Measurements from ENCODE around the gene ACO2.

ACO2 gene

DNA sequence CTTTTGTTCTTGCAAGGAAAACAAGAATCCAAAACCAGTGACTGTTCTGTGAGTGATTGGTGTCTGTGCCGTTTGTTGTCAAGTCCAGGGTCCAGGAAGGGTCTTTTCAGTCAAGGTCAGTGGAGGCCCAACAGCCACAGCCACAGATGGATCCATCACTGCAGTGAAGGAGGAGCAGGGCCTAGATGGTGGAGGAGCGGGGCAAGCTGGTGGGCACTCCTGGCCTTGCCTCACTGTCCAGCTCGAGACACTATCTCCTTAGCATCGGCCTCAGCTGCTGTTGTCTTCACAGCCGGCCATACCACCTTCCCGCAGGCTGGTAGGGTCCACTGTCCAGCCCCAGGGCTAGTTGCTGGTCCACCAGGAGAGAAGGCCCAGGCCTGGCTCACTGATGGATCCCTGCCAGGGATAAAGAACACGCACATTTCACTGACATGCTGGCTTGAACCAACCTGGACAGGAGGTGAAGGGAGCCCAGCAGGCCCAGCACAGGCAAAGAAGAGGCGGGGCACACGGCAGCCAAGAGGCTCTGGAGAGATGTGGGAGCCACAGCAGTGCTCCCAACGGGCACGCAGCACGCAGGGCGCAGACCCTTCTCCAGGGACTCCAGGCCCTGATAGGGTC is 60.1 kb downstream of the ACO2 start:
- peaks cover 54 to 86% of the 10 kb centered on the region in 2 donors for H3K36me3 ChIP-seq (ENCODE audit: control insufficient read depth in 1 of 2, insufficient read depth in 2 of 2, low read length in 2 of 2)
- H3K9me3 ChIP-seq (ENCODE audit: control insufficient read depth in 1 of 2, low read length in 2 of 2), result no peaks in the 10 kb centered on the region
- no peaks in the 10 kb centered on the region for H3K27me3 ChIP-seq (ENCODE audit: control insufficient read depth in 1 of 2, insufficient read depth in 2 of 2, low read length in 2 of 2)
- H3K4me1 ChIP-seq (ENCODE audit: control insufficient read depth in 1 of 2, insufficient read depth in 2 of 2, low read length in 2 of 2), result peaks cover 0 to 17% of the 10 kb centered on the region in 2 donors
- H3K4me3 ChIP-seq (ENCODE audit: low read depth in 1 of 2, low read length in 2 of 2), result no peak overlapping the region
- H3K9ac ChIP-seq (ENCODE audit: low read depth in 1 of 2, low read length in 2 of 2), result no peak overlapping the region
- H3K27ac ChIP-seq (ENCODE audit: low read depth, low read length), result no peak overlapping the region

DNA sequence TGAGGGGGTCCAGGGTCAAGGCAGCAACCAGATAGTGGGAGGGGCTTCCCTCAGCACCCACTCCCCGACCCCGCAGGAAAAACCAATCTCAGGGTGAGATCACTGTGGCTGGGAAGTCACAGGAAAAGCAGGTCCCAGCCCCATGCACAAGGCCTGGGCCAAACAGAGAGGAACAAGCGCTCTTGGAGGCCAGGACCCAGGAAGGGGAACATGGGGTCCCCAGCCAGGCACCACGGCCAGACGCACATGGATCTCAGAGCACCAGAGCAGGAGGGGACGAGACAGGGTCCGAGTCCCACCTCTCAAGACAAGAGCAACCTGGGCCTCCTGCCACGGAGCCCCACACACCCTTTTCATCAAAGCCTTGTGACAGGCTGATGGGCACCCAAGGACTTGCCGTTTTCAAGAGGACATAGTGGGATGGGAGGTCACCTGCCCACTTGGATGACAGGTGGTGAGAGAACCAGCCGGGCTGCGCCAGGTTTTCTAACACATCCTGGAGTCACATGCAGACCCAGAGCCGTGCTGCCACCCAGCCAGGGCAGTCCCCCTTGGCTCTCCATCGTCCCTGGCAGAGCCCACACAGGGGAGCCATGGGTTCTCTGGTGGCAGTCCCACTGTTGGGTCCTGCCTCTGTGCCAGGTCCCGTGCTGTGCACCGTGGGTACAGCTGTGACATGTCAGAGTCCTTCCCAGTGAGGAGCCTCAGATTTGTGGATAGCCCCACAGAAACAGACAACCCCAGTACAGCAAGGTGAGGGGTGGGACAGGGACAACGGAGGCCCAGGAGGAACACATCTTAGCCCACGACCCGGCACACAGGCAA is 62.2 kb downstream of the ACO2 start:
- Histone ChIP-seq H3K4me1 (ENCODE audit: control insufficient read depth in 1 of 2, insufficient read depth in 2 of 2, low read length in 2 of 2) (no peaks in the 10 kb centered on the region), H3K9ac (ENCODE audit: low read depth in 1 of 2, low read length in 2 of 2) (no peak overlapping the region), H3K4me3 (ENCODE audit: low read depth in 1 of 2, low read length in 2 of 2) (no peak overlapping the region), H3K27me3 (ENCODE audit: control insufficient read depth in 1 of 2, insufficient read depth in 2 of 2, low read length in 2 of 2) (no peaks in the 10 kb centered on the region), H3K27ac (ENCODE audit: low read depth, low read length) (no peak overlapping the region), H3K36me3 (ENCODE audit: control insufficient read depth in 1 of 2, insufficient read depth in 2 of 2, low read length in 2 of 2) (peaks cover 34 to 71% of the 10 kb centered on the region in 2 donors), H3K9me3 (ENCODE audit: control insufficient read depth in 1 of 2, low read length in 2 of 2) (no peaks in the 10 kb centered on the region)

DNA sequence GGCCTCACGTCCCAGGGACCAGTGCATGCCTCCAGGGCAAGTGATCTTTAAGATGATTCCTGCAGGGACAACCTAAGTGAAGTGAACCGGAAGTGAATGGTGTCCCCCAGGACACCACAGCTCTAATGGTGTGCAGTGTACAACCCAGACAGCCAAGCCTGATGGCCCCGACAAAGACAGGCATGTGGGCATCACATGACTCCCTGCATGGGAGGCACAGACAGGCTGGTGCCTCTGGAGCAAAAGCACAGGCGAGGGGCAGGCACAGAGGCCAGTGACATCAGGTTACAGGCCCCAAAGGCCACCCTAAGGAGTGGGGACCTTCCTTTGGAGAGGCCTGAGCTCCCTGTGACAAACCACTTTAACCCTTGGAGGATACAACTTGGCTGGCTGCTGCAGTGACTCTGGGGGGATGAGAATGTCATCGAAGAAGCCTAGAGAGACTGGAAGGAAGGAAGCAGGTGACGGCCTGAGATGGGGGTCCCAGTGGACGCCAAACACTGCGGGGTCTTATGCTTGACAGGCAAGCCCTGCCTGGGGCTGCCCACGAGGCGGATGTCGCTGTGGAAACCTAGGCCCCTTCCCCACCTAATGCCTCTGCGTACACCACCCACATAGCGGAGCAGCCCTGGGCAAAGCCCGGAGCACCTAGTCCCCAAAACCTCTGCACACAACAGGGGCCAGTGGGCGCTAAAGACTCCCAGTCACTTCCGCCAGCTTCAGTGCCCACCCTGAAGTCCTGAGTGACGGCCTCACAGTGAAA is 63.0 kb downstream of the ACO2 start:
- Histone ChIP-seq H3K9ac (ENCODE audit: low read depth in 1 of 2, low read length in 2 of 2) (no peak overlapping the region), H3K4me1 (ENCODE audit: control insufficient read depth in 1 of 2, insufficient read depth in 2 of 2, low read length in 2 of 2) (no peaks in the 10 kb centered on the region), H3K4me3 (ENCODE audit: low read depth in 1 of 2, low read length in 2 of 2) (no peak overlapping the region), H3K27me3 (ENCODE audit: control insufficient read depth in 1 of 2, insufficient read depth in 2 of 2, low read length in 2 of 2) (no peaks in the 10 kb centered on the region), H3K36me3 (ENCODE audit: control insufficient read depth in 1 of 2, insufficient read depth in 2 of 2, low read length in 2 of 2) (peaks cover 30 to 63% of the 10 kb centered on the region in 2 donors), H3K9me3 (ENCODE audit: control insufficient read depth in 1 of 2, low read length in 2 of 2) (no peaks in the 10 kb centered on the region), H3K27ac (ENCODE audit: low read depth, low read length) (no peak overlapping the region)

DNA sequence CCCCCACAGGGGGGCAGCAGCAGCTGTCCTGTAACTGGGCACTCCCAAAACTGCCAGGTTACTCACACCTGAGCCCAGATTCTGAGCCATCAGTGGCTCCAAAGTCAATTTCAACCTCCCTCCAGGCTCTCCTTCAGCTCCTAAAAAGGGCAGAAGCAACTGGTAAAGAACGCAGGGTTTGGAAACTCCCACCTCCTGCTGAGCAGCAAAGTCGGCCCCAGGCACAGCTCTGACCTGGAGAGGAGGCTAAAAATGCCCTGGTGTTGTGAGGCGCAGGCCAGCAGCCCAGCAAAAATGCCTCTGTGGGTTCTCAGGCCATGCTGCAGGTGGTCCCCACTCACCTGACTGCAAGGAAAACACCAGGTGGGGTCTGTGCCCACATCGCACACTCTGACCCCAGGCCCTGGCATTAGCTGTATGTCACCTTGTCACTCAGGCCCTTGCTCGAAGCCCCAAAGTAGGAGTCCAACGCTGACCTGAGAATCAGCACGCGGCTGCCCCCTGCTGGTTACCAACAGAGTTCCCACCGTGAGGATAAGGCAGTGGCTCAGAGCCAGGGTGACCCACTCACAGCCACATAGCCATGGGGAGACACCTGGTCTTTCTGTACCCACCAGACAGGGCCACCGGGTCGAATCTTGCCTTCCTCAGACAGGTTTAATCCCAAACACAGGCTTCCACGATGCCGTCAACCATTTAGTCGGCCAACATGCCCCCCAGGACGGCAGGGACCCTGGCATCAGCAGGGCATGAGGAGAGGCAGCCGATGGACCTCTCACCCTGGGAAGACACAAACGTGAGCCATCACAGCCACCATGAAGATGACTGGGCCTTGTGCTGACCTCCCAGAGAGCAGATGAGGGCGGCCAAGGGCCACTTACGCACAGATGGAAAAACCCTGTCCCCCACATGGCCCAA is 64.2 kb downstream of the ACO2 start:
- Histone ChIP-seq H3K9me3 (ENCODE audit: control insufficient read depth in 1 of 2, low read length in 2 of 2) (no peaks in the 10 kb centered on the region), H3K4me3 (ENCODE audit: low read depth in 1 of 2, low read length in 2 of 2) (no peak overlapping the region), H3K36me3 (ENCODE audit: control insufficient read depth in 1 of 2, insufficient read depth in 2 of 2, low read length in 2 of 2) (peaks cover 19 to 55% of the 10 kb centered on the region in 2 donors), H3K4me1 (ENCODE audit: control insufficient read depth in 1 of 2, insufficient read depth in 2 of 2, low read length in 2 of 2) (no peaks in the 10 kb centered on the region), H3K27me3 (ENCODE audit: control insufficient read depth in 1 of 2, insufficient read depth in 2 of 2, low read length in 2 of 2) (no peaks in the 10 kb centered on the region), H3K9ac (ENCODE audit: low read depth in 1 of 2, low read length in 2 of 2) (no peak overlapping the region), H3K27ac (ENCODE audit: low read depth, low read length) (no peak overlapping the region)

DNA sequence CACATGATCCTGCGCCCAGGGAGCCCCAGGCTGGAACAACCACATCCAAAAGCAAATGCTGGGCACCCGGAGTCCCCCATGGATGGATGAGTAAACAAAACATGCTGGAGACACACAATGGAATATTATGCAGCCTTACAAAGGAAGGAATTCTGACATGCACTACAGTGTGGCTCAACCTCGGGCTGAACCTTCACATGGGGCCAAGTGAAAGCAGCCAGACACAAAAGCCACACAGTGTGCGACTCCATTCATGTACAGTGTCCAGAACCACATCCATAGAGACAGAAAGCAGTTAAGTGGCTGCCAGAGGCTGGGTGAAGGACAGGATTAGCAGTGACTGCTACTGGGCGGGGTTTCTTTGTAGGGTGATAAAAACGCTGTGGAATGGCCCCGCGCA is 65.3 kb downstream of the ACO2 start:
- no peak overlapping the region for H3K27ac ChIP-seq (ENCODE audit: low read depth, low read length)

DNA sequence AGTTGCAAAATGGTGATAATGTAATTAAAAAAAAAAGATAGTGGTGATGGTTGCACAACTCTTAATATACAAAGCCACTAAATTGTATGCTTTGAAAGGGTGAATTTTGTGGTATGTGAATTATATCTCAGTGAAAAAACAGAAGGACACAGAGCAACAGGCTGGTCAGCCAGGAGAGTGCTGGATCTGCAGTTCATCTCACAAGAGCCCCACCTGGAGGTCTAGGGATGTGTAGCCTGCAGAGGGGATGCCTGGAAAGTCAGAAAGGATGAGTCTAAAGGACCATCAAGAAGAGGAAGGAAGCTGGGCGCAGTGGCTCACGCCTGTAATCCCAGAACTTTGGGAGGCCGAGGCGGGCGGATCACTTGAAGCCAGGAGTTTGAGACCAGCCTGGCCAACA is 66.3 kb downstream of the ACO2 start:
- H3K36me3 ChIP-seq (ENCODE audit: control insufficient read depth in 1 of 2, insufficient read depth in 2 of 2, low read length in 2 of 2), result peaks cover 11 to 55% of the 10 kb centered on the region in 2 donors
- no peak overlapping the region for H3K27ac ChIP-seq (ENCODE audit: low read depth, low read length)
- no peak overlapping the region for H3K4me3 ChIP-seq (ENCODE audit: low read depth in 1 of 2, low read length in 2 of 2)
- no peak overlapping the region for H3K9ac ChIP-seq (ENCODE audit: low read depth in 1 of 2, low read length in 2 of 2)
- no peaks in the 10 kb centered on the region for H3K9me3 ChIP-seq (ENCODE audit: control insufficient read depth in 1 of 2, low read length in 2 of 2)
- peaks cover 0 to 10% of the 10 kb centered on the region in 2 donors for H3K4me1 ChIP-seq (ENCODE audit: control insufficient read depth in 1 of 2, insufficient read depth in 2 of 2, low read length in 2 of 2)
- no peaks in the 10 kb centered on the region for H3K27me3 ChIP-seq (ENCODE audit: control insufficient read depth in 1 of 2, insufficient read depth in 2 of 2, low read length in 2 of 2)

More for the DNA sequence above, 65.3 kb downstream of the ACO2 start:
- Histone ChIP-seq H3K4me1 (ENCODE audit: control insufficient read depth in 1 of 2, insufficient read depth in 2 of 2, low read length in 2 of 2) (no peaks in the 10 kb centered on the region), H3K9me3 (ENCODE audit: control insufficient read depth in 1 of 2, low read length in 2 of 2) (no peaks in the 10 kb centered on the region), H3K9ac (ENCODE audit: low read depth in 1 of 2, low read length in 2 of 2) (no peak overlapping the region), H3K27me3 (ENCODE audit: control insufficient read depth in 1 of 2, insufficient read depth in 2 of 2, low read length in 2 of 2) (no peaks in the 10 kb centered on the region), H3K4me3 (ENCODE audit: low read depth in 1 of 2, low read length in 2 of 2) (no peak overlapping the region), H3K36me3 (ENCODE audit: control insufficient read depth in 1 of 2, insufficient read depth in 2 of 2, low read length in 2 of 2) (peaks cover 14 to 52% of the 10 kb centered on the region in 2 donors)

DNA sequence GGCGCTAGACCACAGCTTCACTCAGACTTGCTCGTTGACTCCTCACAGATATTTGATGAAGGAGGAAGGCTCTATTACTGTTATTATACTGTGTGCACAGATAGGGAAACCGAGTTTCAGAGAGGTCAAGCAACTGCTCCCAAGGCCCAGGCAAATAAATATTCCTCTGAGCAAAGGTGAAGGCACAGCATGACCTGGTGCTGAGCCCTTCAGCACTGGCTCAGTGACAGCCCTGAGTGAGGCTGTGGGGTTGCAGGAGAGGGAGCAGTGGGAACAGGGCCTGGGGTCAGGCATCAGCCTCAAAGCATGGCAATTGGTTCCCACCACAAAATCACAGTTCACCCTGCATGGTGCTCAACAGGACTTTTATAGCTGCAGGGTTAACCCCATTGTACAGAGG is 68.3 kb downstream of the ACO2 start:
- H3K36me3 ChIP-seq (ENCODE audit: control insufficient read depth in 1 of 2, insufficient read depth in 2 of 2, low read length in 2 of 2), result peaks cover 0 to 40% of the 10 kb centered on the region in 2 donors
- no peak overlapping the region for H3K27ac ChIP-seq (ENCODE audit: low read depth, low read length)

DNA sequence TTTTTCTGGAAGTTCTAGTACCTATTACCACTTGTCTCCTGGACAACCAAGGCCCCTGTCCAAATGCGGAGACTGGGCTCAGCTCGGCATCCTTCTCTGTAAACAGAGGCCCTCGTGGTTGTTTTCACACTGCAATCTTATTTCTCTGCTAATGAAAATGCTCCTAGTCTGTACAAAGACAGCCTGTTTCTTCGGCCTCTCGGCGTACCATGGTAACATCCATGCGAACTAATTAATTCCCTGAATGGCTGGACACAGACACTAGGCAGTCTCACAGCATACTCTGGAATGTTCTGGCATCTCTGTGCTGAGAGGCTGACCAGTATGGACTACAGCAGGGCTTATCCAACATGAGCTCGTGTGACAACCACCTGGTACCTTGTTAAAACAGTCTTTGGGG is 69.7 kb downstream of the ACO2 start:
- Histone ChIP-seq H3K27ac (ENCODE audit: low read depth, low read length) (no peak overlapping the region), H3K9me3 (ENCODE audit: control insufficient read depth in 1 of 2, low read length in 2 of 2) (no peaks in the 10 kb centered on the region), H3K4me1 (ENCODE audit: control insufficient read depth in 1 of 2, insufficient read depth in 2 of 2, low read length in 2 of 2) (peaks cover 7 to 18% of the 10 kb centered on the region in 2 donors), H3K9ac (ENCODE audit: low read depth in 1 of 2, low read length in 2 of 2) (no peak overlapping the region), H3K36me3 (ENCODE audit: control insufficient read depth in 1 of 2, insufficient read depth in 2 of 2, low read length in 2 of 2) (peaks cover 0 to 33% of the 10 kb centered on the region in 2 donors), H3K4me3 (ENCODE audit: low read depth in 1 of 2, low read length in 2 of 2) (no peak overlapping the region), H3K27me3 (ENCODE audit: control insufficient read depth in 1 of 2, insufficient read depth in 2 of 2, low read length in 2 of 2) (no peaks in the 10 kb centered on the region)

More for the DNA sequence above, 68.3 kb downstream of the ACO2 start:
- H3K9ac ChIP-seq (ENCODE audit: low read depth in 1 of 2, low read length in 2 of 2), result no peak overlapping the region
- no peak overlapping the region for H3K4me3 ChIP-seq (ENCODE audit: low read depth in 1 of 2, low read length in 2 of 2)
- no peaks in the 10 kb centered on the region for H3K9me3 ChIP-seq (ENCODE audit: control insufficient read depth in 1 of 2, low read length in 2 of 2)
- H3K4me1 ChIP-seq (ENCODE audit: control insufficient read depth in 1 of 2, insufficient read depth in 2 of 2, low read length in 2 of 2), result peaks cover 0 to 10% of the 10 kb centered on the region in 2 donors
- H3K27me3 ChIP-seq (ENCODE audit: control insufficient read depth in 1 of 2, insufficient read depth in 2 of 2, low read length in 2 of 2), result no peaks in the 10 kb centered on the region

DNA sequence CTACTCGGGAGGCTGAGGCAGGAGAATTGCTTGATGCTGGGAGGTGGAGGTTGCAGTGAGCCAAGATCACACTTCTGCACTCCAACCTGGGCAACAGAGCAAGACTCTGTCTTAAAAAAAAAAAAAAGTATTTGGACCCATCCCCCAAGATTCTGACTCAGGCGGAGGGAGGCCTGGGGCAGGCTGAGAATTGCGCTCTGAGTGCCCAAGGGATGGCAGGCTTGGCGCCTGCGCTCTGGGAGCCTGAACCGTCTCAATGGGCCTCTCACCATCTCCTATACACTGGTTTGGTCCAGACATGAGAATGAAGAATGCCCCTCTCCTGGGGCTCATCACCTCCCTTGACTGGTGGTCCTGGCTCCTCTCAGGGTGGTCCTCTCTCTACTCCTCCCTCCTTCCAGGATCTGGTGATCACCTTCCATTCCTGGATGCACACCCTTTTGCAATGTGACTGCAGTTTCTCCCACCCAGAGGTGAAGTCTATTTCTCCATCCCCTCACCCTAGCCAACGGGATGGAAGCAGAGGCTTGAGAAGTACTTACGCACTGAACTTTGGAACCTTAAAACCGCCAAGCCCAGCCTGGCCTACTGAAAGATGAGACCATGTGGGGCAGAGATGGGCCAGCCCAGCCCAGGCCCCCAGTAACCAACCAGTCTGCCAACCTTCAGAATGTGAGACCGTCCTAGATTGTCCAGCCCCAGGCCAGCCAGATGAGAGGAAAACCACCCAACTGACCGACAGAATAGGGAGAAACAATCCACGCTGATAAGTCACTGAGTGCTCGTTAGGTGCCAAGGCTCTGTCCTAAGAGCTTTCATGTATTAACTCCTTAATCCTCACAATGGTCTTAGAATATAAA is 70.5 kb downstream of the ACO2 start:
- Histone ChIP-seq H3K27me3 (ENCODE audit: control insufficient read depth in 1 of 2, insufficient read depth in 2 of 2, low read length in 2 of 2) (no peaks in the 10 kb centered on the region), H3K27ac (ENCODE audit: low read depth, low read length) (no peak overlapping the region), H3K9me3 (ENCODE audit: control insufficient read depth in 1 of 2, low read length in 2 of 2) (no peaks in the 10 kb centered on the region), H3K4me3 (ENCODE audit: low read depth in 1 of 2, low read length in 2 of 2) (no peak overlapping the region), H3K9ac (ENCODE audit: low read depth in 1 of 2, low read length in 2 of 2) (no peak overlapping the region), H3K36me3 (ENCODE audit: control insufficient read depth in 1 of 2, insufficient read depth in 2 of 2, low read length in 2 of 2) (peaks cover 0 to 30% of the 10 kb centered on the region in 2 donors), H3K4me1 (ENCODE audit: control insufficient read depth in 1 of 2, insufficient read depth in 2 of 2, low read length in 2 of 2) (peaks cover 9 to 22% of the 10 kb centered on the region in 2 donors)

Data from duodenal mucosa (tissue), 2 donors.